ENCODE results near the gene KRT80.

KRT80 gene

GRCh38 chr12:52173526-52173925 lies 18.3 kb downstream of the KRT80 start:
- Histone ChIP-seq H3K4me3 (ENCODE audit: low read length in 2 of 2) (no peak overlapping the region), H3K36me3 (ENCODE audit: control insufficient read depth in 2 of 2, insufficient read depth in 2 of 2, low read length in 2 of 2) (no peaks in the 10 kb centered on the region), H3K27ac (ENCODE audit: low read length) (no peak overlapping the region), H3K4me1 (ENCODE audit: control insufficient read depth, insufficient read depth, low read length) (peaks cover 31% of the 10 kb centered on the region), H3K9ac (ENCODE audit: low read length in 2 of 2) (no peak overlapping the region), H3K27me3 (ENCODE audit: control insufficient read depth in 1 of 2, insufficient read depth in 2 of 2, low read length in 2 of 2) (no peaks in the 10 kb centered on the region), H3K9me3 (ENCODE audit: control insufficient read depth in 2 of 2, low read length in 2 of 2) (no peaks in the 10 kb centered on the region)

GRCh38 chr12:52172956-52173355 lies 18.9 kb downstream of the KRT80 start:
- Histone ChIP-seq H3K27ac (ENCODE audit: low read length) (no peak overlapping the region), H3K9me3 (ENCODE audit: control insufficient read depth in 2 of 2, low read length in 2 of 2) (no peaks in the 10 kb centered on the region), H3K36me3 (ENCODE audit: control insufficient read depth in 2 of 2, insufficient read depth in 2 of 2, low read length in 2 of 2) (no peaks in the 10 kb centered on the region), H3K9ac (ENCODE audit: low read length in 2 of 2) (no peak overlapping the region), H3K4me1 (ENCODE audit: control insufficient read depth, insufficient read depth, low read length) (peaks cover 27% of the 10 kb centered on the region), H3K27me3 (ENCODE audit: control insufficient read depth in 1 of 2, insufficient read depth in 2 of 2, low read length in 2 of 2) (no peaks in the 10 kb centered on the region), H3K4me3 (ENCODE audit: low read length in 2 of 2) (no peak overlapping the region)

DNA sequence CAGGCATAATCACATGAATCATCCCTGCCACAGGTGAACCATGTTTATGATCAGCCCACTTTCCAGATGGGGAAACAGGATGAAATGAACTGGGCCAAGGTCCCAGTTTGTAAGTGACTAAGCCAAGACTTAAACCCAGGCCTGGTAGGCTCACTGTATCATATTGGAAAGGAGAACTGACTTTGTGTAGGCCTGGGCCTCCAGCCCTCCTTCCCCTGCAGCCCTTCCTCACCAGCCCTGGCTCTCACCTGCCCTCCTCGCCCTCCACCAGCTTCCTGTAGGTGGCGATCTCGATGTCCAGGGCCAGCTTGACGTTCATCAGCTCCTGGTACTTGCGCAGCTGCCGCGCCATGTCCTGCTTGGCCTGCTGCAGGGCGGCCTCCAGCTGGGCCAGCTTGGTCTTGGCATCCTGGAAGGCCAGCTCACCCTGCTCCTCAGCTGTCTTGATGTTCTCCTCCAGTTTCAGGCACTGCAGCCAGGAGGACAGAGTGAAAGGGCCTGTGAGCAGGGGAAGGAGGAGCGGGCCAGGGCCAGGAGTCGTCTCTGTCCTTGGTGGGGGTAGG lies 19.8 kb downstream of the KRT80 start:
- Histone ChIP-seq H3K9ac (ENCODE audit: low read length in 2 of 2) (no peak overlapping the region), H3K4me3 (ENCODE audit: low read length in 2 of 2) (no peak overlapping the region), H3K9me3 (ENCODE audit: control insufficient read depth in 2 of 2, low read length in 2 of 2) (no peaks in the 10 kb centered on the region), H3K27ac (ENCODE audit: low read length) (no peak overlapping the region), H3K27me3 (ENCODE audit: control insufficient read depth in 1 of 2, insufficient read depth in 2 of 2, low read length in 2 of 2) (no peaks in the 10 kb centered on the region), H3K4me1 (ENCODE audit: control insufficient read depth, insufficient read depth, low read length) (peaks cover 24% of the 10 kb centered on the region), H3K36me3 (ENCODE audit: control insufficient read depth in 2 of 2, insufficient read depth in 2 of 2, low read length in 2 of 2) (no peaks in the 10 kb centered on the region)

DNA sequence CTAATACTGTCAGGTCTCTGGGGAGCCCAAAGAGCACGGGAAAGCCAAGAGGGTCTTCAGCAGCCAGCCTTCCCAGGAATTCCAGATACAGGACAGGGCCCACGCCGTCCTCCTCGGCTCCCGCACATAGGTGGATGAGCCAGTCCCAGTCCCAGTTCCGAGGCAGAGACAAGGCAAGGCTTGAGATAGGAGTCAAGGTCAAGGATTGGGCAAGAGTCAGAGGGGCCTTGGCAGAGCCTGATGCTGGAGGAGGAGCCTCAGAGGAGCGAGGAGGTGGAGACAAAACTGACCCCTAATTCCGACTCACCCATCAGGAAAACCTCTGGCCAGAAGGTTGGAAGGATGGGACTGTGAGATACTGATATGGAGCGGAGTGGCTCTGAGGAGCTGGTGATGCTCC lies 21.0 kb downstream of the KRT80 start:
- H3K27ac ChIP-seq (ENCODE audit: low read length) = no peak overlapping the region
- H3K9ac ChIP-seq (ENCODE audit: low read length in 2 of 2) = no peak overlapping the region
- peaks cover 20% of the 10 kb centered on the region for H3K4me1 ChIP-seq (ENCODE audit: control insufficient read depth, insufficient read depth, low read length)
- no peaks in the 10 kb centered on the region for H3K36me3 ChIP-seq (ENCODE audit: control insufficient read depth in 2 of 2, insufficient read depth in 2 of 2, low read length in 2 of 2)
- no peaks in the 10 kb centered on the region for H3K9me3 ChIP-seq (ENCODE audit: control insufficient read depth in 2 of 2, low read length in 2 of 2)
- no peaks in the 10 kb centered on the region for H3K27me3 ChIP-seq (ENCODE audit: control insufficient read depth in 1 of 2, insufficient read depth in 2 of 2, low read length in 2 of 2)
- H3K4me3 ChIP-seq (ENCODE audit: low read length in 2 of 2) = no peak overlapping the region

DNA sequence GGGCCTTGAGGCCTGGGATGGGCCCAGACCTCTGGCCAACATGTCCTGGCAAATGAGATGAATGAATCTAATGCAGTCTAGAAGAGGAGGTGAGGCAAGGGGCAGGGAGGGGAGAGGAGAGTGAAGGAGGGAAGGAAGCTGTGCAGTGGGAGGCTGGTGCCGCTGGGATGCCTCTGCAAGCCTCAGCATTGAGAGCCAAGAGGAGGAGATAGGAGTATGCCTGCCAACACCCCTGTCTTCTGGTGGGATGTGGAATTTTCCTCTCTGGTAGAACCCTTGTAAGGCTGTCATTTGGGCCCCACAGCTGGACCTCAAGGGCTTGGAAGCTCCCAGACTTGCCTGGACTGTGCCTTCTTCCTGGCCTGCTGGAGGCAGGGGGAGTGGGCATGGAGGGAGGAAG lies 21.9 kb downstream of the KRT80 start:
- H3K9ac ChIP-seq (ENCODE audit: low read length in 2 of 2) = no peak overlapping the region

DNA sequence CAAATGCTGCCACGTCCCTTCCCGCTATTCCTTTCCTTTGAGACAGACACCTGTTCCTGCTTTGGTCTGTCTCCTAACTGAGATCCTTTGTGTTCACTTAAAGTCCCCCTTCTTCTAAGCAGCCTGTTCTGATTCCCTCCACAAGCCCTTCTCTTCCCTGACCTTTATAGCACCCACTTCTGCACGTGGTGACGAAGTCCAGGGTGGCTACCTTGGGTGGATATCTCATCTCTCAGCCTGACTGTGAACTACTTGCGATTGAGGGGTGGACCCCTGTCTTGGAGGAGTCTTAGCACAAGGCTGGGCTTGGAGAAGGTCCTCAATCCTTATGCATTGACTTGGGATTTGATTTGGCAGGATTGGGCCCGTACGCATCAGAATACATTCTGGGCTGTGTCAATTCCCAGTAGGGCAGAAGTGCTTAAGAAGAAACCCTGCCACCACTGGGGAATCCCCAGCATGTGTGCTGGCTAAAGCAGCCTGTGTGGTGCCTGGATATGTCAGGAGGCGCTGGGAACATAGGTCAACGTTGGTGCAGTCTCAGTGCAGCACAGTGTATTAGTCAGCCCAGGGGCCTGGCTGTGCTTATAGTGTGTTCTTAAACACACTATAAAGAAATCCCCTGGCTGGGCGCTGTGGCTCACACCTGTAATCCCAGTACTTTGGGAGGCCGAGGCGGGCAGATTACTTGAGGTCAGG lies 23.6 kb downstream of the KRT80 start:
- Histone ChIP-seq H3K9me3 (ENCODE audit: control insufficient read depth in 2 of 2, low read length in 2 of 2) (no peaks in the 10 kb centered on the region), H3K36me3 (ENCODE audit: control insufficient read depth in 2 of 2, insufficient read depth in 2 of 2, low read length in 2 of 2) (no peaks in the 10 kb centered on the region), H3K9ac (ENCODE audit: low read length in 2 of 2) (no peak overlapping the region), H3K4me1 (ENCODE audit: control insufficient read depth, insufficient read depth, low read length) (peaks cover 13% of the 10 kb centered on the region), H3K4me3 (ENCODE audit: low read length in 2 of 2) (no peak overlapping the region), H3K27ac (ENCODE audit: low read length) (no peak overlapping the region), H3K27me3 (ENCODE audit: control insufficient read depth in 1 of 2, insufficient read depth in 2 of 2, low read length in 2 of 2) (no peaks in the 10 kb centered on the region)

More for the DNA sequence above, 21.9 kb downstream of the KRT80 start:
- H3K36me3 ChIP-seq (ENCODE audit: control insufficient read depth in 2 of 2, insufficient read depth in 2 of 2, low read length in 2 of 2) = no peaks in the 10 kb centered on the region
- no peak overlapping the region for H3K27ac ChIP-seq (ENCODE audit: low read length)
- H3K4me1 ChIP-seq (ENCODE audit: control insufficient read depth, insufficient read depth, low read length) = peaks cover 11% of the 10 kb centered on the region
- no peaks in the 10 kb centered on the region for H3K9me3 ChIP-seq (ENCODE audit: control insufficient read depth in 2 of 2, low read length in 2 of 2)
- H3K4me3 ChIP-seq (ENCODE audit: low read length in 2 of 2) = no peak overlapping the region
- no peaks in the 10 kb centered on the region for H3K27me3 ChIP-seq (ENCODE audit: control insufficient read depth in 1 of 2, insufficient read depth in 2 of 2, low read length in 2 of 2)

DNA sequence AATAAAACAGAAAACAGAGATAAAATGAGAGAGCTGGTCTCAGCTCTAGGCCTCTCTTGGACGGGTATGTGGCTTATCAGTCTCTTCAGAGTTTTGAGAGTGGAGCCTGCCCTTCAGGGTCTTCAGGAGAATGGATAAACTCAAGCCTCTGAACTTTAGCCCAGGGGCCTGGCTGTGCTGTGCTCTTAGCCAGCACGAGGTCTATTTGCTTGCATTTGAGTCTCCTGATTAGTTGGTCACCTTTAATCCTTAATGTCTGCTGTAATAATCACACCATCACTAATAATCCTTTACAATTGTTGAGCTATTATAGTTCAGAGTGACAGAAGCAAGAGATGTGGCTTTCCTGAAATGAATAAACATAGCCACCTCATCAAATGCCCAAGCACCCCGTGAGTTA lies 24.3 kb downstream of the KRT80 start:
- Histone ChIP-seq H3K36me3 (ENCODE audit: control insufficient read depth in 2 of 2, insufficient read depth in 2 of 2, low read length in 2 of 2) (no peaks in the 10 kb centered on the region), H3K9me3 (ENCODE audit: control insufficient read depth in 2 of 2, low read length in 2 of 2) (no peaks in the 10 kb centered on the region), H3K27ac (ENCODE audit: low read length) (no peak overlapping the region), H3K4me3 (ENCODE audit: low read length in 2 of 2) (no peak overlapping the region), H3K9ac (ENCODE audit: low read length in 2 of 2) (no peak overlapping the region), H3K4me1 (ENCODE audit: control insufficient read depth, insufficient read depth, low read length) (peaks cover 13% of the 10 kb centered on the region), H3K27me3 (ENCODE audit: control insufficient read depth in 1 of 2, insufficient read depth in 2 of 2, low read length in 2 of 2) (no peaks in the 10 kb centered on the region)

- no peaks in the 10 kb centered on the region for H3K27me3 ChIP-seq (ENCODE audit: control insufficient read depth in 1 of 2, insufficient read depth in 2 of 2, low read length in 2 of 2)
- no peaks in the 10 kb centered on the region for H3K9me3 ChIP-seq (ENCODE audit: control insufficient read depth in 2 of 2, low read length in 2 of 2)
- peaks cover 13% of the 10 kb centered on the region for H3K4me1 ChIP-seq (ENCODE audit: control insufficient read depth, insufficient read depth, low read length)
Observed at GRCh38 chr12:52166672-52167071, 25.1 kb downstream of the KRT80 start.

DNA sequence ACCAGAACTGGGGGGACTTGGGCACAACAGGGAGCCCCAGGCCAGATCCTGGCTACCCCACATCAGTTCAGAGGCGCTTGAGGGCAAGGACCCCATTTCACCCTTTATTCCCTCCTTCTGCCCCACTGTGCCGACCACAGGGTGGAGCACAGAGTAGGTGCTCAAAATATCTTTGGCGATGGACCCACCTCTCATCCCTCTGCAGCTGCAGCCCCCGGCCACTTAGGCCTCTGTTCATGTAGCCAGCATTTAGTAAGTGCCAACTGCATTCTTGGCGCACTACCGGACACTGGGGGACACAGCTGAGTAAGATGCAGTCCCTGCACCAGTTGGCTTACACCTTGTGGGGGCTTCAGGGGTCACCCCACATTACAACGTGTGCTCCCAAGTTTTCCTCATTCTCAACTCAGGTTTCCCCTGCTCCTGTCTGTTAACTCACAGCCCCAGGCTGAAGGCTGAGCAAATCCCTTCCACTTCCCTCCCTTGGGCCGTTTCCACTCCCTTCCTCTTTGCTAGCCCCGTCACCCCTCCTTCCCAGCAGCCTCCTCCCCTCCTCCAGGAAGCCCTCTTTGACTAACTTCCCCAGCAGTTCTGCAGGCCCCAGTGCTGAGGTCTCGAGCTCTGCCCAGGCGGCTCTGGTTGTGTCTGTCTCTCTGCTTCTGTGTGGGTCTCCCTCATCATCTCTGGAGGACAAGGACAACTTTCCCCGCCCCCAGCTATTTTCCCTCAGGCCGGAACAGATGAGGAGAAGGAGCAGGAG lies 26.5 kb downstream of the KRT80 start:
- H3K9me3 ChIP-seq (ENCODE audit: control insufficient read depth in 2 of 2, low read length in 2 of 2) = no peaks in the 10 kb centered on the region
- H3K4me1 ChIP-seq (ENCODE audit: control insufficient read depth, insufficient read depth, low read length) = peaks cover 13% of the 10 kb centered on the region
- no peaks in the 10 kb centered on the region for H3K27me3 ChIP-seq (ENCODE audit: control insufficient read depth in 1 of 2, insufficient read depth in 2 of 2, low read length in 2 of 2)
- H3K9ac ChIP-seq (ENCODE audit: low read length in 2 of 2) = no peak overlapping the region
- H3K36me3 ChIP-seq (ENCODE audit: control insufficient read depth in 2 of 2, insufficient read depth in 2 of 2, low read length in 2 of 2) = no peaks in the 10 kb centered on the region
- no peak overlapping the region for H3K4me3 ChIP-seq (ENCODE audit: low read length in 2 of 2)
- no peak overlapping the region for H3K27ac ChIP-seq (ENCODE audit: low read length)

More at GRCh38 chr12:52166672-52167071, 25.1 kb downstream of the KRT80 start:
- Histone ChIP-seq H3K27ac (ENCODE audit: low read length) (no peak overlapping the region), H3K9ac (ENCODE audit: low read length in 2 of 2) (no peak overlapping the region), H3K4me3 (ENCODE audit: low read length in 2 of 2) (no peak overlapping the region), H3K36me3 (ENCODE audit: control insufficient read depth in 2 of 2, insufficient read depth in 2 of 2, low read length in 2 of 2) (no peaks in the 10 kb centered on the region)

GRCh38 chr12:52164624-52165023 lies 27.2 kb downstream of the KRT80 start:
- Histone ChIP-seq H3K9me3 (ENCODE audit: control insufficient read depth in 2 of 2, low read length in 2 of 2) (no peaks in the 10 kb centered on the region), H3K4me3 (ENCODE audit: low read length in 2 of 2) (no peak overlapping the region), H3K9ac (ENCODE audit: low read length in 2 of 2) (no peak overlapping the region), H3K27me3 (ENCODE audit: control insufficient read depth in 1 of 2, insufficient read depth in 2 of 2, low read length in 2 of 2) (no peaks in the 10 kb centered on the region), H3K36me3 (ENCODE audit: control insufficient read depth in 2 of 2, insufficient read depth in 2 of 2, low read length in 2 of 2) (no peaks in the 10 kb centered on the region), H3K27ac (ENCODE audit: low read length) (no peak overlapping the region), H3K4me1 (ENCODE audit: control insufficient read depth, insufficient read depth, low read length) (peaks cover 10% of the 10 kb centered on the region)

GRCh38 chr12:52162981-52163380 lies 28.8 kb downstream of the KRT80 start:
- H3K9ac ChIP-seq (ENCODE audit: low read length in 2 of 2) = no peak overlapping the region
- peaks cover 10% of the 10 kb centered on the region for H3K4me1 ChIP-seq (ENCODE audit: control insufficient read depth, insufficient read depth, low read length)
- no peaks in the 10 kb centered on the region for H3K27me3 ChIP-seq (ENCODE audit: control insufficient read depth in 1 of 2, insufficient read depth in 2 of 2, low read length in 2 of 2)
- H3K9me3 ChIP-seq (ENCODE audit: control insufficient read depth in 2 of 2, low read length in 2 of 2) = no peaks in the 10 kb centered on the region
- no peaks in the 10 kb centered on the region for H3K36me3 ChIP-seq (ENCODE audit: control insufficient read depth in 2 of 2, insufficient read depth in 2 of 2, low read length in 2 of 2)
- no peak overlapping the region for H3K4me3 ChIP-seq (ENCODE audit: low read length in 2 of 2)
- no peak overlapping the region for H3K27ac ChIP-seq (ENCODE audit: low read length)

Data from stomach smooth muscle (tissue), 2 donors.